ENCODE measurements around the gene GLI3.
A peak's percentile ranks its signal among the peaks of the same experiment; 100 is the strongest.

The GLI3 gene

GRCh38 chr7:42224391-42225003 is 12.5 kb downstream of the GLI3 start:
- H3K23ac ChIP-seq (ENCODE audit: low read length): no peak overlapping the region
- H3K9ac ChIP-seq (ENCODE audit: low read length): no peak overlapping the region
- no peak overlapping the region for H2AK5ac ChIP-seq (ENCODE audit: low read length)
- H3K4me1 ChIP-seq (ENCODE audit: control insufficient read depth in 1 of 2, insufficient read depth in 2 of 2, low read length in 2 of 2): peaks cover 16 to 23% of the 10 kb centered on the region in 2 experiments
- no peak overlapping the region for H3K4me2 ChIP-seq (ENCODE audit: low read length)
- H3K4me3 ChIP-seq (ENCODE audit: low read depth, low read length): no peak overlapping the region
- no peak overlapping the region for H3K27ac ChIP-seq (ENCODE audit: low read depth, low read length)
- no peak overlapping the region for H3K14ac ChIP-seq (ENCODE audit: low read length)
- H2AFZ ChIP-seq (ENCODE audit: insufficient read depth, low read length, poor library complexity): no peak overlapping the region
- no peak overlapping the region for H4K12ac ChIP-seq (ENCODE audit: low read depth, low read length)
- no peak for DNase-seq
- no peaks in the 10 kb centered on the region for H3K79me2 ChIP-seq (ENCODE audit: control insufficient read depth, insufficient read depth, low read length, poor library complexity)
- H3K36me3 ChIP-seq (ENCODE audit: control insufficient read depth in 1 of 2, insufficient read depth in 2 of 2, low read length in 2 of 2): peaks cover 2 to 6% of the 10 kb centered on the region in 2 experiments
- H4K91ac ChIP-seq (ENCODE audit: low read depth, low read length): no peak overlapping the region
- H3K4ac ChIP-seq (ENCODE audit: low read depth, low read length): no peak overlapping the region
- WGBS (ENCODE audit: extremely low coverage, insufficient coverage, insufficient read length): no CpG with 5 or more reads among the region's 8 CpGs
- peaks cover 4% of the 10 kb centered on the region for H3K9me3 ChIP-seq (ENCODE audit: insufficient read depth, low read depth, low read length)
- no peak overlapping the region for H2BK120ac ChIP-seq (ENCODE audit: insufficient read depth, low read length, poor library complexity)
- H2BK5ac ChIP-seq (ENCODE audit: low read depth, low read length, poor library complexity): no peak overlapping the region
- H3K79me1 ChIP-seq (ENCODE audit: low read length): peaks cover 9% of the 10 kb centered on the region
- no peak overlapping the region for H2BK12ac ChIP-seq (ENCODE audit: low read length)
- no peaks in the 10 kb centered on the region for H3K27me3 ChIP-seq (ENCODE audit: insufficient read depth, low read length)
- no peak overlapping the region for H4K8ac ChIP-seq (ENCODE audit: low read depth, low read length)
- H3K18ac ChIP-seq (ENCODE audit: low read length): no peak overlapping the region

GRCh38 chr7:42222891-42223290 is 14.1 kb downstream of the GLI3 start:
- H2AFZ ChIP-seq (ENCODE audit: insufficient read depth, low read length, poor library complexity): no peak overlapping the region
- no peak overlapping the region for H3K9ac ChIP-seq (ENCODE audit: low read length)
- H2AK5ac ChIP-seq (ENCODE audit: low read length): no peak overlapping the region
- no peaks in the 10 kb centered on the region for H3K27me3 ChIP-seq (ENCODE audit: insufficient read depth, low read length)
- DNase-seq: peak in 1 of 2 donors; percentile 18
- no peak overlapping the region for H3K23ac ChIP-seq (ENCODE audit: low read length)
- no peak overlapping the region for H3K18ac ChIP-seq (ENCODE audit: low read length)
- H2BK5ac ChIP-seq (ENCODE audit: low read depth, low read length, poor library complexity): no peak overlapping the region
- H4K91ac ChIP-seq (ENCODE audit: low read depth, low read length): no peak overlapping the region
- no peak overlapping the region for H4K12ac ChIP-seq (ENCODE audit: low read depth, low read length)
- peaks cover 2 to 6% of the 10 kb centered on the region in 2 experiments for H3K36me3 ChIP-seq (ENCODE audit: control insufficient read depth in 1 of 2, insufficient read depth in 2 of 2, low read length in 2 of 2)
- H3K79me1 ChIP-seq (ENCODE audit: low read length): peaks cover 4% of the 10 kb centered on the region
- H3K14ac ChIP-seq (ENCODE audit: low read length): no peak overlapping the region
- WGBS (ENCODE audit: extremely low coverage, insufficient coverage, insufficient read length): no CpG with 5 or more reads among the region's 11 CpGs
- H3K27ac ChIP-seq (ENCODE audit: low read depth, low read length): no peak overlapping the region
- no peak overlapping the region for H3K4ac ChIP-seq (ENCODE audit: low read depth, low read length)
- H3K9me3 ChIP-seq (ENCODE audit: insufficient read depth, low read depth, low read length): peaks cover 4% of the 10 kb centered on the region
- no peaks in the 10 kb centered on the region for H3K79me2 ChIP-seq (ENCODE audit: control insufficient read depth, insufficient read depth, low read length, poor library complexity)
- no peak overlapping the region for H2BK120ac ChIP-seq (ENCODE audit: insufficient read depth, low read length, poor library complexity)
- H4K8ac ChIP-seq (ENCODE audit: low read depth, low read length): no peak overlapping the region
- H3K4me3 ChIP-seq (ENCODE audit: low read depth, low read length): no peak overlapping the region
- H3K4me2 ChIP-seq (ENCODE audit: low read length): no peak overlapping the region
- peaks cover 10 to 15% of the 10 kb centered on the region in 2 experiments for H3K4me1 ChIP-seq (ENCODE audit: control insufficient read depth in 1 of 2, insufficient read depth in 2 of 2, low read length in 2 of 2)
- no peak overlapping the region for H2BK12ac ChIP-seq (ENCODE audit: low read length)

- H2AFZ ChIP-seq (ENCODE audit: insufficient read depth, low read length, poor library complexity): no peak overlapping the region
- H3K27ac ChIP-seq (ENCODE audit: low read depth, low read length): no peak overlapping the region
- no CpG with 5 or more reads among the region's 2 CpGs for WGBS (ENCODE audit: extremely low coverage, insufficient coverage, insufficient read length)
- no peak overlapping the region for H3K4me2 ChIP-seq (ENCODE audit: low read length)
- H3K18ac ChIP-seq (ENCODE audit: low read length): no peak overlapping the region
- H2AK5ac ChIP-seq (ENCODE audit: low read length): no peak overlapping the region
- H3K4me3 ChIP-seq (ENCODE audit: low read depth, low read length): no peak overlapping the region
- no peak overlapping the region for H4K91ac ChIP-seq (ENCODE audit: low read depth, low read length)
- no peak for DNase-seq
- H2BK12ac ChIP-seq (ENCODE audit: low read length): no peak overlapping the region
- H3K9me3 ChIP-seq (ENCODE audit: insufficient read depth, low read depth, low read length): peaks cover 4% of the 10 kb centered on the region
- H2BK120ac ChIP-seq (ENCODE audit: insufficient read depth, low read length, poor library complexity): no peak overlapping the region
- no peak overlapping the region for H3K14ac ChIP-seq (ENCODE audit: low read length)
- H3K27me3 ChIP-seq (ENCODE audit: insufficient read depth, low read length): no peaks in the 10 kb centered on the region
- H4K12ac ChIP-seq (ENCODE audit: low read depth, low read length): no peak overlapping the region
- H2BK5ac ChIP-seq (ENCODE audit: low read depth, low read length, poor library complexity): no peak overlapping the region
- no peak overlapping the region for H3K4ac ChIP-seq (ENCODE audit: low read depth, low read length)
- no peaks in the 10 kb centered on the region for H3K79me2 ChIP-seq (ENCODE audit: control insufficient read depth, insufficient read depth, low read length, poor library complexity)
- H3K79me1 ChIP-seq (ENCODE audit: low read length): no peaks in the 10 kb centered on the region
- peaks cover 9 to 10% of the 10 kb centered on the region in 2 experiments for H3K4me1 ChIP-seq (ENCODE audit: control insufficient read depth in 1 of 2, insufficient read depth in 2 of 2, low read length in 2 of 2)
- no peak overlapping the region for H3K23ac ChIP-seq (ENCODE audit: low read length)
- H3K36me3 ChIP-seq (ENCODE audit: control insufficient read depth in 1 of 2, insufficient read depth in 2 of 2, low read length in 2 of 2): peaks cover 2 to 6% of the 10 kb centered on the region in 2 experiments
- no peak overlapping the region for H3K9ac ChIP-seq (ENCODE audit: low read length)
- no peak overlapping the region for H4K8ac ChIP-seq (ENCODE audit: low read depth, low read length)
These were observed 14.9 kb downstream of the GLI3 start for GRCh38 chr7:42222125-42222524.

DNA sequence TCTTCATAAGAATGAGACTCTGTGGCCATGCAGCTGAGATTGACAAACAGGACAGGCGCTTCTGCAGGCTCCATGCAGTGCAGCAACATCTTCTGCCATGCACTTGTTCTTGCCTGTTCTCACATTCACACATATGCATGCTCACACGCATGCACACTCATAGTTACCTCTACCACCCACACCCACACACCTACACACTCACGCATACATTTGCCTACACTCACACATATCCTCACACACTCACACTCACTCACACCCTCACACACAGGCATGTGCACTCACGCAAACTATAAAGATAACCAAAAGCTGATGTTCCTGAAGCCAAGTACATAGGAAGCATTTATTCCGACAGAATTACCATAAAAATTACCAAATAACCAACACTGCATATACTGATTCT is 15.7 kb downstream of the GLI3 start:
- H2BK5ac ChIP-seq (ENCODE audit: low read depth, low read length, poor library complexity): no peak overlapping the region
- H3K79me1 ChIP-seq (ENCODE audit: low read length): no peaks in the 10 kb centered on the region
- H4K12ac ChIP-seq (ENCODE audit: low read depth, low read length): no peak overlapping the region
- no peak overlapping the region for H3K27ac ChIP-seq (ENCODE audit: low read depth, low read length)
- H3K9me3 ChIP-seq (ENCODE audit: insufficient read depth, low read depth, low read length): peaks cover 4% of the 10 kb centered on the region
- peaks cover 9 to 14% of the 10 kb centered on the region in 2 experiments for H3K4me1 ChIP-seq (ENCODE audit: control insufficient read depth in 1 of 2, insufficient read depth in 2 of 2, low read length in 2 of 2)
- no peak overlapping the region for H3K4me3 ChIP-seq (ENCODE audit: low read depth, low read length)
- no peaks in the 10 kb centered on the region for H3K79me2 ChIP-seq (ENCODE audit: control insufficient read depth, insufficient read depth, low read length, poor library complexity)
- H3K9ac ChIP-seq (ENCODE audit: low read length): no peak overlapping the region
- no peak overlapping the region for H4K91ac ChIP-seq (ENCODE audit: low read depth, low read length)
- 100% methylated on average over 1 of the region's 5 CpGs for WGBS (ENCODE audit: extremely low coverage, insufficient coverage, insufficient read length)
- H3K23ac ChIP-seq (ENCODE audit: low read length): peak overlapping the region; percentile 38
- no peak for DNase-seq
- no peaks in the 10 kb centered on the region for H3K27me3 ChIP-seq (ENCODE audit: insufficient read depth, low read length)
- no peak overlapping the region for H2AFZ ChIP-seq (ENCODE audit: insufficient read depth, low read length, poor library complexity)
- no peak overlapping the region for H2AK5ac ChIP-seq (ENCODE audit: low read length)
- peaks cover 2 to 6% of the 10 kb centered on the region in 2 experiments for H3K36me3 ChIP-seq (ENCODE audit: control insufficient read depth in 1 of 2, insufficient read depth in 2 of 2, low read length in 2 of 2)
- H2BK120ac ChIP-seq (ENCODE audit: insufficient read depth, low read length, poor library complexity): no peak overlapping the region
- H3K14ac ChIP-seq (ENCODE audit: low read length): no peak overlapping the region
- no peak overlapping the region for H2BK12ac ChIP-seq (ENCODE audit: low read length)
- H4K8ac ChIP-seq (ENCODE audit: low read depth, low read length): no peak overlapping the region
- no peak overlapping the region for H3K18ac ChIP-seq (ENCODE audit: low read length)
- H3K4ac ChIP-seq (ENCODE audit: low read depth, low read length): no peak overlapping the region
- no peak overlapping the region for H3K4me2 ChIP-seq (ENCODE audit: low read length)
